ENCODE measurements around the gene FOXRED1. TPM values are rescaled to one million over a fixed set of nuclear protein-coding genes. Genes with fewer than 3 reads are reported as not detected.

Gene FOXRED1
- total and polyA plus RNA-seq, 2 of the 4 experiments (the other 2 are of a cell fraction), result 15.1 to 28.3 TPM

DNA sequence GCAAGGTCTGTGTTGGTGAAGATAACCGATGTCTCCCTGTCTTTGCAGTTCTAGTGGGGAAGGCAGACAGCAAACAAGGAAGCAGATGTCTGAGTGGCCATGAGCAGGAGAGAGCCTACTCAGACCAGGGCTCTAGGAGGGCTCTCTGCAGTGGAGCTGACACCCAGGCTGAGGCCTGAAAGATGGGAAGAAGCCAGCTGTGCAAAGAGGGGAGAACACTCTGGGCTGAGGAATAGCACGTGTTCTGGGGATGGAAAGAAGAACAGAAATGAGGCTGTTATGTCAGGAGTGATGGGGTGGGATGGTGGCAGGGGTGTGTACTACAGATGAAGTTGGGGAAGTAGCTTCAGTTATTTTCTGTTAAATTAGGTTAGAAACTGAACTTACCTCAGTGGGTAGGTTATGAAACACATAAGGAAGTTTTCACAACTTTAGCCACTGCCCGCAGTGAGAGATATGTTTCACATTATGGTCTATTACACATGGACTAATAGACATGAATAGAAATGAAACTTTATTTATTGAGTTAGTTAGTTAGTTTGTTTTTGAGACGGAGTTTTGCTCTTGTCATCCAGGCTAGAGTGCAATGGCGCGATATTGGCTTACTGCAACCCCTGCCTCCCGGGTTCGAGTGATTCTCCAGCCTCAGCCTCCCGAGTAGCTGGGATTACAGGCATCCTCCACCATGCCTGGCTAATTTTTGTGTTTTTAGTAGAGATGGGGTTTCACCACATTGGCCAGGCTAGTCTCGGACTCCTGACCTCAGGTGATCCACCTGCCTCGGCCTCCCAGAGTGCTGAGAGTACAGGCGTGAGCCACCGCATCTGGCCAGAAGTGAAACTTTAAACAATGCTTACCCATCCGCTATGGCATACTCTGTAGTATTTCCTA, 42.7 kb downstream of the FOXRED1 start:
- Histone ChIP-seq H3K9me3 (ENCODE audit: control insufficient read depth, insufficient read depth, low read length) (no peaks in the 10 kb centered on the region), H2BK15ac (ENCODE audit: low read depth, low read length) (no peak overlapping the region), H2AK5ac (ENCODE audit: low read depth, low read length) (0 out of 2 replicates have a peak overlapping the region, but pooled peaks have one; percentile 27), H2BK20ac (ENCODE audit: low read depth, low read length) (no peak overlapping the region), H3K27me3 (ENCODE audit: control insufficient read depth, insufficient read depth, low read length) (no peaks in the 10 kb centered on the region), H3K36me3 (ENCODE audit: control insufficient read depth, insufficient read depth, low read length) (peaks cover 4% of the 10 kb centered on the region; the same call in 1 of the 2 replicates), H3K4ac (ENCODE audit: low read depth, low read length) (no peak overlapping the region), H2AFZ (replicated peaks; ENCODE audit: low read length, poor library complexity) (no peak overlapping the region), H3K4me3 (ENCODE audit: insufficient read depth, low read depth, low read length) (no peak overlapping the region), H4K20me1 (ENCODE audit: insufficient read depth, low read length) (peaks cover 3% of the 10 kb centered on the region; the same call in 1 of the 2 replicates), H3K18ac (ENCODE audit: low read depth, low read length) (no peak overlapping the region), H2AK9ac (replicated peaks; ENCODE audit: low read depth, low read length, poor library complexity) (no peak overlapping the region), H4K8ac (ENCODE audit: low read depth in 2 of 2, low read length in 2 of 2) (no peak overlapping the region), H4K91ac (ENCODE audit: insufficient read depth, low read depth, low read length) (no peak overlapping the region), H2BK120ac (ENCODE audit: low read depth, low read length) (no peak overlapping the region), H3K4me1 (ENCODE audit: control insufficient read depth, insufficient read depth, low read length) (peaks cover 2% of the 10 kb centered on the region; the same call in 1 of the 2 replicates), H3K56ac (ENCODE audit: extremely low read depth, insufficient read depth, low read length) (no peak overlapping the region), H3K27ac (ENCODE audit: insufficient read depth, low read length) (no peak overlapping the region), H3K4me2 (ENCODE audit: low read depth, low read length) (no peak overlapping the region), H4K5ac (ENCODE audit: low read depth, low read length) (no peak overlapping the region), H3K14ac (replicated peaks; ENCODE audit: low read depth, low read length) (no peak overlapping the region), H3K79me1 (ENCODE audit: low read depth in 1 of 2, low read length in 2 of 2) (peaks cover 0 to 3% of the 10 kb centered on the region in 2 experiments; a peak in 1 of 4 replicates), H3K9ac (ENCODE audit: low read depth, low read length) (no peak overlapping the region), H3K23ac (ENCODE audit: low read depth, low read length) (no peak overlapping the region), H2BK5ac (ENCODE audit: low read depth, low read length, poor library complexity, severe bottlenecking) (no peak overlapping the region), H3K9me1 (ENCODE audit: insufficient read depth, low read length) (no peaks in the 10 kb centered on the region)
- ATAC-seq (ENCODE audit: low read depth) (no peak), DNase-seq (no peak)
- BruUV-seq (replicated peaks), result no TSS peak
- in situ Hi-C loops (cut with MboI; ENCODE audit: low sequenced_read_pairs), result loop anchor here (10.0 to 25.0 kb wide), 3 partner anchors 103 to 1026 kb away; no protein-coding TSS in a partner anchor
- TF ChIP-seq CEBPB (IDR thresholded peaks at IDR 0.05; ENCODE audit: low read depth, low read length) (no peak), RAD21 (IDR thresholded peaks at IDR 0.05; ENCODE audit: low read length) (no peak), NFE2L2 (IDR thresholded peaks at IDR 0.05; ENCODE audit: low read depth, low read length) (no peak), POLR2A (IDR thresholded peaks at IDR 0.05; ENCODE audit: low read depth, low read length) (no peak), FOS (IDR thresholded peaks at IDR 0.05; ENCODE audit: low read depth, low read length) (no peak), RFX5 (IDR thresholded peaks at IDR 0.05; ENCODE audit: low read depth, low read length) (no peak)
- TF ChIP-seq, protein P1, sequence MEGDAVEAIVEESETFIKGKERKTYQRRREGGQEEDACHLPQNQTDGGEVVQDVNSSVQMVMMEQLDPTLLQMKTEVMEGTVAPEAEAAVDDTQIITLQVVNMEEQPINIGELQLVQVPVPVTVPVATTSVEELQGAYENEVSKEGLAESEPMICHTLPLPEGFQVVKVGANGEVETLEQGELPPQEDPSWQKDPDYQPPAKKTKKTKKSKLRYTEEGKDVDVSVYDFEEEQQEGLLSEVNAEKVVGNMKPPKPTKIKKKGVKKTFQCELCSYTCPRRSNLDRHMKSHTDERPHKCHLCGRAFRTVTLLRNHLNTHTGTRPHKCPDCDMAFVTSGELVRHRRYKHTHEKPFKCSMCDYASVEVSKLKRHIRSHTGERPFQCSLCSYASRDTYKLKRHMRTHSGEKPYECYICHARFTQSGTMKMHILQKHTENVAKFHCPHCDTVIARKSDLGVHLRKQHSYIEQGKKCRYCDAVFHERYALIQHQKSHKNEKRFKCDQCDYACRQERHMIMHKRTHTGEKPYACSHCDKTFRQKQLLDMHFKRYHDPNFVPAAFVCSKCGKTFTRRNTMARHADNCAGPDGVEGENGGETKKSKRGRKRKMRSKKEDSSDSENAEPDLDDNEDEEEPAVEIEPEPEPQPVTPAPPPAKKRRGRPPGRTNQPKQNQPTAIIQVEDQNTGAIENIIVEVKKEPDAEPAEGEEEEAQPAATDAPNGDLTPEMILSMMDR (conservative IDR thresholded peaks at IDR 0.05; ENCODE audit: low read depth, low read length), result no peak
- TF ChIP-seq, protein P2, sequence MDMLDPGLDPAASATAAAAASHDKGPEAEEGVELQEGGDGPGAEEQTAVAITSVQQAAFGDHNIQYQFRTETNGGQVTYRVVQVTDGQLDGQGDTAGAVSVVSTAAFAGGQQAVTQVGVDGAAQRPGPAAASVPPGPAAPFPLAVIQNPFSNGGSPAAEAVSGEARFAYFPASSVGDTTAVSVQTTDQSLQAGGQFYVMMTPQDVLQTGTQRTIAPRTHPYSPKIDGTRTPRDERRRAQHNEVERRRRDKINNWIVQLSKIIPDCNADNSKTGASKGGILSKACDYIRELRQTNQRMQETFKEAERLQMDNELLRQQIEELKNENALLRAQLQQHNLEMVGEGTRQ (IDR thresholded peaks at IDR 0.05; ENCODE audit: low read depth, low read length), result no peak
- intact Hi-C loops (cut with micrococcal nuclease), result loop anchor here (5.0 to 10.0 kb wide), 3 partner anchors 293 to 1183 kb away; no protein-coding TSS in a partner anchor
- POLR2A ChIA-PET (ENCODE audit: unreplicated experiment), result no interaction called here
- dilution Hi-C loops (cut with HindIII; ENCODE audit: low sequenced_read_pairs, unreplicated experiment), result no loop called here
- CTCF ChIA-PET, result interaction anchor here (0.6 to 3.4 kb wide), 9 partner anchors 8 to 172 kb away, joined by 3 to 35 read pairs (median 6); no protein-coding TSS in a partner anchor
- WGBS, 2 experiments (ENCODE audit: extremely low coverage in 2 of 2, insufficient read length in 1 of 2), result 100% methylated on average over 1 of the region's 14 CpGs; no CpG with 5 or more reads in 1 of the 2 experiments

Data from IMR-90 (cell line).